ENCODE results near the gene PER2. TPM values are rescaled to one million over a fixed set of nuclear protein-coding genes. Genes with fewer than 3 reads are reported as not detected.

The PER2 gene
- total and polyA plus RNA-seq, 2 of the 13 experiments (the other 11 are each of a cell fraction or from before 2014, with no cell fraction given) = 5.1 to 9.4 TPM

- TF ChIP-seq RERE (CRISPR knock-in tag; IDR thresholded peaks at IDR 0.05; ENCODE audit: low read depth) = no peak
- peak; percentile 70 for TF ChIP-seq FOXA3 (CRISPR knock-in tag; IDR thresholded peaks at IDR 0.05)
- TF ChIP-seq CBX2 (IDR thresholded peaks at IDR 0.05; ENCODE audit: low read depth, low read length) = no peak
- TF ChIP-seq CBX2 (CRISPR knock-in tag; IDR thresholded peaks at IDR 0.05; ENCODE audit: low read depth) = no peak
- TF ChIP-seq NPAS2 (CRISPR knock-in tag; IDR thresholded peaks at IDR 0.05; ENCODE audit: borderline replicate concordance) = no peak
- peak; percentile 71; the same call in 1 of the 2 replicates for TF ChIP-seq ZSCAN31 (CRISPR knock-in tag; IDR thresholded peaks at IDR 0.05; ENCODE audit: low read depth)
- TF ChIP-seq ZNF3 (CRISPR knock-in tag; IDR thresholded peaks at IDR 0.05) = no peak
- peak; percentile 67; the same call in 1 of the 2 replicates for TF ChIP-seq DMAP1 (CRISPR knock-in tag; IDR thresholded peaks at IDR 0.05)
- no peak for TF ChIP-seq RARG (CRISPR knock-in tag; IDR thresholded peaks at IDR 0.05; ENCODE audit: low read depth)
- TF ChIP-seq ATF5 (CRISPR knock-in tag; IDR thresholded peaks at IDR 0.05; ENCODE audit: low read depth) = no peak
- peak; percentile 42 for TF ChIP-seq TBL1XR1 (IDR thresholded peaks at IDR 0.05; ENCODE audit: borderline replicate concordance, low read length, partially characterized antibody)
- TF ChIP-seq ZNF687 (CRISPR knock-in tag; IDR thresholded peaks at IDR 0.05) = peak; percentile 72
- TF ChIP-seq WIZ (CRISPR knock-in tag; IDR thresholded peaks at IDR 0.05) = no peak
- TF ChIP-seq ZNF441 (CRISPR knock-in tag; IDR thresholded peaks at IDR 0.05; ENCODE audit: borderline replicate concordance) = no peak
- TF ChIP-seq SNAPC5 (CRISPR knock-in tag; IDR thresholded peaks at IDR 0.05; ENCODE audit: borderline replicate concordance) = no peak
- TF ChIP-seq GPN1 (CRISPR knock-in tag; IDR thresholded peaks at IDR 0.05; ENCODE audit: borderline replicate concordance) = no peak
- TF ChIP-seq ZNF605 (CRISPR knock-in tag; IDR thresholded peaks at IDR 0.05) = no peak
- no peak for TF ChIP-seq ZNF570 (CRISPR knock-in tag; IDR thresholded peaks at IDR 0.05; ENCODE audit: borderline replicate concordance)
- no peak for TF ChIP-seq ZNF343 (CRISPR knock-in tag; IDR thresholded peaks at IDR 0.05)
- TF ChIP-seq RXRA (CRISPR knock-in tag; IDR thresholded peaks at IDR 0.05) = peak; percentile 81
Observed at GRCh38 chr2:238256594-238257104, 31.8 kb downstream of the PER2 start (continued).
